HepG2 (cell line): ENCODE data around the gene ZKSCAN1. TPM values are rescaled to one million over a fixed set of nuclear protein-coding genes. Genes with fewer than 3 reads are reported as not detected.

Source experiments
- ARHGAP35 ChIP-seq: sonication (generic); formaldehyde crosslinking; IDR thresholded peaks from 2 replicates; pipeline ENCODE4 v1.9.0; 2022; ENCODE audit warnings: mild to moderate bottlenecking, inconsistent platforms, moderate library complexity, missing genetic modification reagents, borderline replicate concordance
- ATRX ChIP-seq: sonication (generic); formaldehyde crosslinking; IDR thresholded peaks from 2 replicates; pipeline ENCODE4 v1.4.0; 2020; ENCODE audit warnings: missing genetic modification reagents, borderline replicate concordance
- BCL6 ChIP-seq: IDR thresholded peaks from 2 replicates; pipeline ENCODE4 v1.6.1; 2016; ENCODE audit warnings: missing genetic modification reagents, missing compliant biosample characterization
- ETV6 ChIP-seq: sonication (generic); formaldehyde crosslinking; conservative IDR thresholded peaks from 2 replicates; pipeline ENCODE4 v1.4.0; 2020; ENCODE audit warnings: missing genetic modification reagents
- HNF1B ChIP-seq: sonication (generic); formaldehyde crosslinking; IDR thresholded peaks from 2 replicates; pipeline ENCODE4 v1.5.1; 2020; ENCODE audit warnings: mild to moderate bottlenecking, moderate library complexity, missing genetic modification reagents
- NFKBIZ ChIP-seq: IDR thresholded peaks from 2 replicates; pipeline ENCODE4 v1.6.1; 2018; ENCODE audit warnings: missing genetic modification reagents, missing compliant biosample characterization
- PRMT3 ChIP-seq: sonication (generic); formaldehyde crosslinking; IDR thresholded peaks from 2 replicates; pipeline ENCODE4 v1.8.1; 2022; ENCODE audit warnings: low read depth, mild to moderate bottlenecking, moderate library complexity, missing genetic modification reagents, borderline replicate concordance
- RFX1 ChIP-seq: fragments of 450-650 bp; IDR thresholded peaks from 2 replicates; pipeline ENCODE4 v1.6.1; 2017
- SAP130 ChIP-seq: IDR thresholded peaks from 2 replicates; pipeline ENCODE4 v1.6.1; 2016; ENCODE audit warnings: low read depth
- SMYD3 ChIP-seq: sonication (generic); formaldehyde crosslinking; IDR thresholded peaks from 2 replicates; pipeline ENCODE4 v1.8.1; 2023; ENCODE audit warnings: mild to moderate bottlenecking, missing genetic modification reagents
- TBX3 ChIP-seq: fragments of 450-650 bp; IDR thresholded peaks from 2 replicates; pipeline ENCODE4 v1.6.1; 2017; ENCODE audit warnings: antibody characterized with exemption, mild to moderate bottlenecking, inconsistent platforms, borderline replicate concordance
- YEATS4 ChIP-seq: sonication (generic); formaldehyde crosslinking; IDR thresholded peaks from 2 replicates; pipeline ENCODE4 v1.4.0; 2020; ENCODE audit warnings: missing genetic modification reagents, borderline replicate concordance
- ZFP37 ChIP-seq: sonication (generic); formaldehyde crosslinking; IDR thresholded peaks from 2 replicates; pipeline ENCODE4 v1.4.0; 2020; ENCODE audit warnings: missing genetic modification reagents, borderline replicate concordance
- ZMYM2 ChIP-seq: sonication (generic); formaldehyde crosslinking; IDR thresholded peaks from 2 replicates; pipeline ENCODE4 v1.8.0; 2022; ENCODE audit warnings: mild to moderate bottlenecking, missing genetic modification reagents
- ZMYM3 ChIP-seq: sonication (generic); formaldehyde crosslinking; IDR thresholded peaks from 2 replicates; pipeline ENCODE4 v1.5.1; 2020; ENCODE audit warnings: mild to moderate bottlenecking, missing genetic modification reagents
- ZNF550 ChIP-seq: sonication (generic); formaldehyde crosslinking; IDR thresholded peaks from 2 replicates; pipeline ENCODE4 v1.4.0; 2020; ENCODE audit warnings: mild to moderate bottlenecking, missing genetic modification reagents, borderline replicate concordance
- ZNF75D ChIP-seq: sonication (generic); formaldehyde crosslinking; IDR thresholded peaks from 2 replicates; pipeline ENCODE4 v1.8.1; 2023; ENCODE audit warnings: missing genetic modification reagents, mild to moderate bottlenecking, borderline replicate concordance
- ZNF788 ChIP-seq: sonication (generic); formaldehyde crosslinking; IDR thresholded peaks from 2 replicates; pipeline ENCODE4 v1.5.0; 2020; ENCODE audit warnings: mild to moderate bottlenecking, missing genetic modification reagents, borderline replicate concordance
- ZNF841 ChIP-seq: sonication (generic); formaldehyde crosslinking; IDR thresholded peaks from 2 replicates; pipeline ENCODE4 v1.8.1; 2023; ENCODE audit warnings: missing genetic modification reagents, borderline replicate concordance
- polyA plus RNA-seq, 8 experiments: library from polyadenylated mRNA; depleted of rRNA in 3 of 8; stranded (reverse) in 7 of 8; unstranded in 1 of 8; fragments of >200 nt; fragmentation: Illumina TruSeq in 4 of 8; extraction: Trizol in 4 of 8; gene quantifications; 2 replicates each; pipeline versions ENCODE4 v1.2.1 to v1.2.3, GENCODE V29; 2011 to 2016; ENCODE audit warnings: low read depth in 4 of 8, missing spikeins in 1 of 8, mixed read lengths in 1 of 8; ENCODE audit not compliant: insufficient read depth in 1 of 8
- total RNA-seq, 5 experiments: library from RNA; depleted of rRNA; stranded (reverse); fragments of >200 nt; fragmentation: Illumina TruSeq; extraction: Trizol; gene quantifications; 2 replicates each; pipeline ENCODE4 v1.2.3, GENCODE V29; 2016; ENCODE audit warnings: low read depth in 1 of 5
- TF ChIP-seq, protein P1 (sequence below): sonication (generic); formaldehyde crosslinking; IDR thresholded peaks from 2 replicates; pipeline ENCODE4 v1.4.0; 2020; ENCODE audit warnings: missing genetic modification reagents, borderline replicate concordance
- TF ChIP-seq, protein P2 (sequence below): sonication (generic); formaldehyde crosslinking; IDR thresholded peaks from 2 replicates; pipeline ENCODE4 v1.8.1; 2023; ENCODE audit warnings: mild to moderate bottlenecking, missing genetic modification reagents, borderline replicate concordance
- TF ChIP-seq, protein P3 (sequence below): sonication (generic); formaldehyde crosslinking; IDR thresholded peaks from 2 replicates; pipeline ENCODE4 v1.5.0; 2020; ENCODE audit warnings: missing genetic modification reagents
- TF ChIP-seq, protein P4 (sequence below): sonication (generic); formaldehyde crosslinking; IDR thresholded peaks from 2 replicates; pipeline ENCODE4 v1.5.1; 2020; ENCODE audit warnings: missing genetic modification reagents, mild to moderate bottlenecking, borderline replicate concordance

The ZKSCAN1 gene
- total and polyA plus RNA-seq, 2 of the 13 experiments (the other 11 are each of a cell fraction or from before 2014, with no cell fraction given), result 46.4 to 60.6 TPM

DNA sequence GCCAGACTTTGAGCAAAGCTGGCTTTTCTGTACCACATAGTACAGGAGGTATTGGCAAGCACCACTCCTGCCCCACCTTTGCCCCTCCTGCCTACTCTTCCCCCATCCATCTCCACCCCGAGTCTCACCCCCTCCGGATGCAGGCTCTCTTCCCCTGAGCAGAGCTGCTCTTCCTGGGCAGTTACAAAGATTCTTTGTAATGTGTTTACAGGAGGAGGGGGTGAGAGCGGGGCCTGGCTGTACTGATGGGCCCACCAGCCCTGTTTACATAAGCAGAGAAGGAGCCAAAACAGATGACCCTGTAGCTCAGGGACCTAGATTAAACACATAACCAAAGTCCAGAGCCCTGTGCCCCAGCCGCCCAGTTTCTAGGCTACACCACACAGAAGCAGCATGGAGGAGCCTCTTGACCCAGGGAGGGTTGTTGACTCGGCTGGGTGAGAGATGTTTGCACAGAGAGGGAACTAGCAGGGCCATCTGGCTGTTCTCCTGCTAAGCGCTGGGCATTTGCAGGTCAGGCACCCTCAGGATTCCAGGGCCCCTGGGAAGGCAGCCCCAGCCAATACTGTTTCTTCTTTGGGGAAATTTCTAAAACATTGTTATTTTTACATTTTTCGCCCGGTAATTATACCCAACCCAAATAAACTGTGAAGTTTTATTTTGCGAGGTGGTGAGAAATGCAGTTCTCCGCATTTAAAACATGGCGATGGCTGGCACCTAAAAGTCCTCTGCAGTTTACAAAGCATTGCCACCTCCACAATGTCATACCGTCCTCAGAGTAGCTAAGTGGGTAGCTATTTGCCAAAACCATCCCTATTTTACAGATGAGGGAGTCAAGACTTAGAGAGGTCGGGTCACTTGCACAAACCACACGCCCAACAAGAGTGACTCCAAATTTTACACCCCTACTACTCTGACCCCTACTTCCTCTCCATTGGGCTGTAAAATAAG, 11.4 kb upstream of the ZKSCAN1 start (continued):
- TF ChIP-seq, protein P1, sequence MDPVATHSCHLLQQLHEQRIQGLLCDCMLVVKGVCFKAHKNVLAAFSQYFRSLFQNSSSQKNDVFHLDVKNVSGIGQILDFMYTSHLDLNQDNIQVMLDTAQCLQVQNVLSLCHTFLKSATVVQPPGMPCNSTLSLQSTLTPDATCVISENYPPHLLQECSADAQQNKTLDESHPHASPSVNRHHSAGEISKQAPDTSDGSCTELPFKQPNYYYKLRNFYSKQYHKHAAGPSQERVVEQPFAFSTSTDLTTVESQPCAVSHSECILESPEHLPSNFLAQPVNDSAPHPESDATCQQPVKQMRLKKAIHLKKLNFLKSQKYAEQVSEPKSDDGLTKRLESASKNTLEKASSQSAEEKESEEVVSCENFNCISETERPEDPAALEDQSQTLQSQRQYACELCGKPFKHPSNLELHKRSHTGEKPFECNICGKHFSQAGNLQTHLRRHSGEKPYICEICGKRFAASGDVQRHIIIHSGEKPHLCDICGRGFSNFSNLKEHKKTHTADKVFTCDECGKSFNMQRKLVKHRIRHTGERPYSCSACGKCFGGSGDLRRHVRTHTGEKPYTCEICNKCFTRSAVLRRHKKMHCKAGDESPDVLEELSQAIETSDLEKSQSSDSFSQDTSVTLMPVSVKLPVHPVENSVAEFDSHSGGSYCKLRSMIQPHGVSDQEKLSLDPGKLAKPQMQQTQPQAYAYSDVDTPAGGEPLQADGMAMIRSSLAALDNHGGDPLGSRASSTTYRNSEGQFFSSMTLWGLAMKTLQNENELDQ, result no peak
- TF ChIP-seq ZNF841 (CRISPR knock-in tag) (no peak), ARHGAP35 (CRISPR knock-in tag) (no peak; the same call in 1 of the 2 replicates), ZMYM2 (CRISPR knock-in tag) (peak; percentile 76; the same call in 1 of the 2 replicates), RFX1 (peak; percentile 68; the same call in 1 of the 2 replicates), ZFP37 (CRISPR knock-in tag) (no peak), PRMT3 (no peak), ETV6 (CRISPR knock-in tag) (no peak), TBX3 (peak; percentile 78; the same call in 1 of the 2 replicates), ZNF788 (peak; percentile 99), SMYD3 (CRISPR knock-in tag) (no peak), NFKBIZ (CRISPR knock-in tag) (peak; percentile 89), ZMYM3 (CRISPR knock-in tag) (peak; percentile 85), ZNF75D (no peak), ATRX (CRISPR knock-in tag) (no peak), ZNF550 (CRISPR knock-in tag) (no peak), HNF1B (CRISPR knock-in tag) (peak; percentile 98), BCL6 (peak; percentile 94), YEATS4 (CRISPR knock-in tag) (peak; percentile 54; the same call in 1 of the 2 replicates), SAP130 (CRISPR knock-in tag) (peak; percentile 84)
- TF ChIP-seq, protein P2, sequence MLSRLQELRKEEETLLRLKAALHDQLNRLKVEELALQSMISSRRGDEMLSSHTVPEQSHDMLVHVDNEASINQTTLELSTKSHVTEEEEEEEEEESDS (CRISPR knock-in tag), result no peak
- TF ChIP-seq, protein P3, sequence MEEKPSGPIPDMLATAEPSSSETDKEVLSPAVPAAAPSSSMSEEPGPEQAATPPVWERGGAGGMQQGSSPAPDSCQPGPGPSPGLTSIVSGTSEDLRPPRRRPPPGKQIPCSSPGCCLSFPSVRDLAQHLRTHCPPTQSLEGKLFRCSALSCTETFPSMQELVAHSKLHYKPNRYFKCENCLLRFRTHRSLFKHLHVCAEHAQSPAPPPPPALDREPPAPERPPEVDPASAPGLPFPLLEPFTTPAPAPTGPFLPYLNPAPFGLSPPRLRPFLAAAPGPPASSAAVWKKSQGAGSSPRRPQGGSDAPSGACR (CRISPR knock-in tag), result peak; percentile 96
- TF ChIP-seq, protein P4, sequence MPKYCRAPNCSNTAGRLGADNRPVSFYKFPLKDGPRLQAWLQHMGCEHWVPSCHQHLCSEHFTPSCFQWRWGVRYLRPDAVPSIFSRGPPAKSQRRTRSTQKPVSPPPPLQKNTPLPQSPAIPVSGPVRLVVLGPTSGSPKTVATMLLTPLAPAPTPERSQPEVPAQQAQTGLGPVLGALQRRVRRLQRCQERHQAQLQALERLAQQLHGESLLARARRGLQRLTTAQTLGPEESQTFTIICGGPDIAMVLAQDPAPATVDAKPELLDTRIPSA, result no peak
